ENCODE measurements around the gene MCM5.

DNA sequence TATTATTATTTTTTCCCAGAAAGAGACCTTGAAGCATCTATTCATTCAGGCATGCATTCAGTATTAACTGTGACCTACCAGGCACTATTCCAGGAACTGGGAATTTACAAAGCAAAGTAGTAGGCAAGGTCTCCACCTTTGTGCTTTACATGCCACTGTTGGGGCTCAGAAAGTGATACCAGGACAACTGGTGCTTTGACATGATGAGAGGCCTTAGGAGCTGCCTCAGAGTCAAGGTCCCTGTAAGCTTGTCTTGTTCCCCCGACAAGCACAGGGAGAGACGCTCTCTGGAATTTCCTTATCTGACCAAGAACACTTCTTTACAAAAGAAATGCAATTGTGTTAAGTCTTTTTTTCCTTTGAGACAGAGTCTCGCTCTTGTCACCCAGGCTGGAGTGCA is 21.3 kb upstream of the MCM5 start:
- TF ChIP-seq CTCF (IDR thresholded peaks at IDR 0.05): no peak
- TF ChIP-seq POLR2AphosphoS5 (IDR thresholded peaks at IDR 0.05): no peak
